ENCODE measurements around the gene FAM200B. TPM values are rescaled to one million over a fixed set of nuclear protein-coding genes. Genes with fewer than 3 reads are reported as not detected.
"Not testable (repeated sequence)": the region's sequence is repeated elsewhere in the genome, so short reads cannot be mapped to it uniquely, and the experiment has no call there.

Gene FAM200B
- total RNA-seq, 1 donor from 2014 or later, result 43.6 TPM

DNA sequence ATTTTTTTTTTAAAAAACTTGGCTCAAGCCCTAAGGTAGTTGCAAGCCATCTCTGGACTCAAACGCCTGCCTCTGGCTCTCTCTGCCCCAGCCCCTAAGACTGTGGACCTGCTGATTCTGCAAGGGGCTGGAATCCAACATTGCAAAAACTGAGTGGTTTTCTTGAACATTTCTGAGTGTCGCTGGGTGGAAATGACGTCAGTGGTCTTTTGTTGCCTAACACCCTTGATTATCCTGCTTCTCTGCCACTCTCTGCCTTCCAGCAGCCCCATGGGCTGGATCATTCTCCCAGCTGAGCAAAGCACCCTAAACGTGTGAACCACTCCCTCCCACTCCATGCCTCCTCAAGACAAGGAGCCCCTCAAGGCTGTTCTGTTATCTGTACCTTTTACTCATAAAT lies 37.9 kb downstream of the FAM200B start:
- no peaks in the 10 kb centered on the region for H3K9me3 Mint-ChIP-seq
- no peak overlapping the region for H3K4me3 Mint-ChIP-seq
- no peak for DNase-seq (ENCODE audit: extremely low spot score, unreplicated experiment)
- peaks cover 7% of the 10 kb centered on the region for H3K4me1 Mint-ChIP-seq (ENCODE audit: unreplicated experiment)
- no peaks in the 10 kb centered on the region for H3K27me3 Mint-ChIP-seq
- TF ChIP-seq, protein P1, sequence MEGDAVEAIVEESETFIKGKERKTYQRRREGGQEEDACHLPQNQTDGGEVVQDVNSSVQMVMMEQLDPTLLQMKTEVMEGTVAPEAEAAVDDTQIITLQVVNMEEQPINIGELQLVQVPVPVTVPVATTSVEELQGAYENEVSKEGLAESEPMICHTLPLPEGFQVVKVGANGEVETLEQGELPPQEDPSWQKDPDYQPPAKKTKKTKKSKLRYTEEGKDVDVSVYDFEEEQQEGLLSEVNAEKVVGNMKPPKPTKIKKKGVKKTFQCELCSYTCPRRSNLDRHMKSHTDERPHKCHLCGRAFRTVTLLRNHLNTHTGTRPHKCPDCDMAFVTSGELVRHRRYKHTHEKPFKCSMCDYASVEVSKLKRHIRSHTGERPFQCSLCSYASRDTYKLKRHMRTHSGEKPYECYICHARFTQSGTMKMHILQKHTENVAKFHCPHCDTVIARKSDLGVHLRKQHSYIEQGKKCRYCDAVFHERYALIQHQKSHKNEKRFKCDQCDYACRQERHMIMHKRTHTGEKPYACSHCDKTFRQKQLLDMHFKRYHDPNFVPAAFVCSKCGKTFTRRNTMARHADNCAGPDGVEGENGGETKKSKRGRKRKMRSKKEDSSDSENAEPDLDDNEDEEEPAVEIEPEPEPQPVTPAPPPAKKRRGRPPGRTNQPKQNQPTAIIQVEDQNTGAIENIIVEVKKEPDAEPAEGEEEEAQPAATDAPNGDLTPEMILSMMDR (conservative IDR thresholded peaks at IDR 0.05), result no peak
- no peaks in the 10 kb centered on the region for H3K36me3 Mint-ChIP-seq
- H3K27ac Mint-ChIP-seq, result no peak overlapping the region

DNA sequence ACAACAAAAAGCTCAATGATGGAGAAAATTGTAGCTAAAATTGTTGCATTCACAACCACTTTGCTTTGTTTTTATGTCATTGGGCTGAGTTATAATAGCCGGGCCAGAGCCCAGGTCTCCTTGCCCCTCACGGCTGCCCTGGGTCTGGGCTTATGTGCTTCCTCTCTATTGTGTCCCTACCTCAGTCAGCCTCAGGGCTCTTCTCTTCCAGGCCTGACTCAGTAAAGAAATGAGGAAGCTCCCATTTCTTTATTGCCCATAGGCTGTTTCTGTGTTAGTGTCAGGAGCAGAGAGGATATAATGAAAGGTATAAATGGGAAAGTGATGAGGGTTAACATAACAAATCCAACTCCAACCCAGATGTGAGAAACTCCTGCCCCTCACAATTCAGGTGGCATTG lies 39.2 kb downstream of the FAM200B start:
- H3K4me3 Mint-ChIP-seq, result no peak overlapping the region
- TF ChIP-seq, protein P1 (conservative IDR thresholded peaks at IDR 0.05), result no peak
- H3K27ac Mint-ChIP-seq, result no peak overlapping the region
- H3K9me3 Mint-ChIP-seq, result no peaks in the 10 kb centered on the region
- H3K4me1 Mint-ChIP-seq (ENCODE audit: unreplicated experiment), result peaks cover 4% of the 10 kb centered on the region
- DNase-seq (ENCODE audit: extremely low spot score, unreplicated experiment), result no peak
- no peaks in the 10 kb centered on the region for H3K36me3 Mint-ChIP-seq
- H3K27me3 Mint-ChIP-seq, result no peaks in the 10 kb centered on the region

DNA sequence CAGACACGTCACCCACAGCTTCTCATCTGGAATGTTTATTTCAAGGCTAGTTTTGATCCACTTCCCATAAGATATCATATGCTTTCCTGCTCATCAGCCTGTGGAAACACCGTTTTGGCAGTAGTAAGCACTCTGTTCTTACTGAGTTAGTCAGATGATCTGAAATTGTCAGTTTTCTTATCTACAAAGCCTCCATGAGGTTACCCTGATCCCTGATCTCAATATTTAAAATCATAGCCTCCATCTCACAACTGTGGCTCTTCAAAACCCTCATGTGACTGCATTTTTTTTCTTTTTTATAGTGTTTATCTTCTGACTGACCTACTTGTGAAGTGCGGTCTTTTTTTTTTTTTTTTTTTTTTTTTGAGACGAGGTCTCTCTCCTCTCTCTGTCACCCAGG lies 44.0 kb downstream of the FAM200B start:
- H3K27me3 Mint-ChIP-seq, result no peaks in the 10 kb centered on the region
- no peak for DNase-seq (ENCODE audit: extremely low spot score, unreplicated experiment)
- TF ChIP-seq, protein P1 (conservative IDR thresholded peaks at IDR 0.05), result no peak
- H3K9me3 Mint-ChIP-seq, result no peaks in the 10 kb centered on the region
- H3K4me3 Mint-ChIP-seq, result no peak overlapping the region
- no peak overlapping the region for H3K27ac Mint-ChIP-seq
- no peaks in the 10 kb centered on the region for H3K4me1 Mint-ChIP-seq (ENCODE audit: unreplicated experiment)
- no peaks in the 10 kb centered on the region for H3K36me3 Mint-ChIP-seq

DNA sequence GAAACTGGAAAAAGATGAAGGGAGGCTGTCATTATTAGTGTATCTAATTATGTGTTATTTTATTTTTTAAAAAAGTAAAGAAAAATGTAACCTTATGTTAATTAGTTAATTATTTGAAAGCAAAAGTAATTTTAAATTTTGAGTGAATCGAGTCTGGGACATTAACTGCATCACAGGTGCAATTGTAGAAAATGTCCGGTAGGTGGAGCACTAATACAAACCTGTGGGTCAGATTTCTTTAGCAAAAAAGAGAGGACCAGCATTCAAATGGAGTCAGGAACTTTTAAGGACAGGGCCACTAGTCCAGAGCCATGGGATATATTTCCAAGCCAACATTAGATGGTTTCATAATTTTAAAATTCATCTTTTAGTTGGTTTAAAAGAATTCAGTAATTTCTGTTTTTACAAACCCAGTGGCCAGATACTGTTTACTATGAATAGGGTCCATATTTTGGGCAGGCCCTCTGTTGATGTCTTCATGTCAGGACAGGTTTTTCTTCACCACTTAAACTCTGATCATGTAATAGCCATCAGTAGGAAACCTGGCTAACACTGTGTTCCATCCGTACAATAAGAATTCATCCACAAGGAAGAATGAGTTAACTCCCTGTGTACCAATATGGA lies 48.4 kb downstream of the FAM200B start:
- DNase-seq (ENCODE audit: extremely low spot score, unreplicated experiment), result no peak
- Mint-ChIP-seq H3K27ac (no peak overlapping the region), H3K9me3 (peaks cover 6% of the 10 kb centered on the region), H3K36me3 (no peaks in the 10 kb centered on the region), H3K4me3 (no peak overlapping the region), H3K4me1 (ENCODE audit: unreplicated experiment) (peaks cover 4% of the 10 kb centered on the region), H3K27me3 (no peaks in the 10 kb centered on the region)
- TF ChIP-seq, protein P1 (conservative IDR thresholded peaks at IDR 0.05), result peak; percentile 90

DNA sequence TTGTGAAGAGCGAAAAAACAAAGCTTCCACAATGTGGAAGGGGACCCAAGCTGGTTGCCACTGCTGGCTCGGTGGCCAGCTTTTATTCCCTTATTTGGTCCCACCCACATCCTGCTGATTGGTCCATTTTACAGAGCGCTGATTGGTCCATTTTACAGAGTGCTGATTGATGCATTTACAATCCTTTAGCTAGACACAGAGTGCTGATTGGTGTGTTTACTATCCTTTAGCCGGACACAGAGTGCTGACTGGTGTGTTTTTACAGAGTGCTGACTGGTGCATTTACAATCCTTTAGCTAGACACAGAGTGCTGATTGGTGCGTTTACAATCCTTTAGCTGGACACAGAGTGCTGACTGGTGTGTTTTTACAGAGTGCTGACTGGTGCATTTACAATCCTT lies 51.4 kb downstream of the FAM200B start:
- H3K9me3 Mint-ChIP-seq, result peaks cover 11% of the 10 kb centered on the region
- not testable (repeated sequence) for DNase-seq (ENCODE audit: extremely low spot score, unreplicated experiment); H3K4me1 Mint-ChIP-seq (ENCODE audit: unreplicated experiment); H3K27me3 Mint-ChIP-seq; H3K36me3 Mint-ChIP-seq; H3K4me3 Mint-ChIP-seq; H3K27ac Mint-ChIP-seq

DNA sequence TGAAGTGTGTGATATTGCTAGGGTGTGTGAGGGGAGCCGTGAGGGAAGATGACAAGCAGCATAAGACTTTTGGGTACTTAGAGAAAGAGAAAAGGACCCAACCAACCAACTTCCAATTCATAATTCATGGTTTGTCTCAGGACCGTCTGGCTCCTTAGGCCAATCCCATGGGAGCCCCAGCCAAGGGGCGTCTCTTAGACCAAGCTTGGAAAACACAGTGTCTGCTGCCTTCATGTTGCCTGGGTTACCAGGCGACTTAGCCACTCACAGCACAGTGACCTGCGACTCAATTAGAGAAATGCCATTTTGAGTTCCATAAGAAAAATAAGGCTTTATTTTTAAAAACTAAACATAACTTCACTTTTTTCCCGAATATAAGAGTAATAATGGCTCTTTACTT lies 53.9 kb downstream of the FAM200B start:
- Mint-ChIP-seq H3K27me3 (no peaks in the 10 kb centered on the region), H3K4me3 (no peak overlapping the region), H3K36me3 (no peaks in the 10 kb centered on the region), H3K9me3 (peaks cover 11% of the 10 kb centered on the region), H3K4me1 (ENCODE audit: unreplicated experiment) (peaks cover 4% of the 10 kb centered on the region), H3K27ac (no peak overlapping the region)
- TF ChIP-seq, protein P1 (conservative IDR thresholded peaks at IDR 0.05), result no peak
- no peak for DNase-seq (ENCODE audit: extremely low spot score, unreplicated experiment)
